Neural cell (in vitro differentiated cells): Measurements from ENCODE around the gene LRRC63.

Experiments
- CTCF ChIP-seq: fragments of 450-650 bp; IDR thresholded peaks from 2 replicates; pipeline ENCODE4 v1.5.1; 2014; ENCODE audit warnings: antibody characterized with exemption, mild to moderate bottlenecking, moderate library complexity; ENCODE audit not compliant: poor library complexity, severe bottlenecking
- EZH2 ChIP-seq: fragments of 200-600, 300-800 bp; shearing (Covaris generic), sonication (generic); IDR thresholded peaks from 2 replicates; pipeline ENCODE4 v1.6.1; 2014; ENCODE audit warnings: antibody characterized with exemption, low read length, borderline replicate concordance, mild to moderate bottlenecking; ENCODE audit not compliant: insufficient read depth, poor library complexity, severe bottlenecking
- POLR2AphosphoS5 ChIP-seq: IDR thresholded peaks from 2 replicates; pipeline ENCODE4 v1.6.1; 2012
- REST ChIP-seq: IDR thresholded peaks from 2 replicates; pipeline ENCODE4 v1.6.1; 2012; ENCODE audit warnings: borderline replicate concordance

- no peak for TF ChIP-seq REST
- no peak for TF ChIP-seq CTCF
- TF ChIP-seq POLR2AphosphoS5: no peak
- TF ChIP-seq EZH2: no peak
Measured at GRCh38 chr13:46278474-46278873, 66.7 kb downstream of the LRRC63 start.
